H1 (cell line): ENCODE measurements around the gene PARD3. TPM values are rescaled to one million over a fixed set of nuclear protein-coding genes. Genes with fewer than 3 reads are reported as not detected.

Experiments used
- CTCF ChIA-PET: fragments of 300-600 bp; sonication (Branson Sonifier 250); formaldehyde crosslinking; loops from one replicate; lab custom pipeline; 2021; ENCODE audit not compliant: partially characterized antibody; lab: Charles Lee
- POLR2A ChIA-PET: fragments of 300-600 bp; sonication (Branson Sonifier 250); formaldehyde crosslinking; loops from one replicate; lab custom pipeline; 2021; ENCODE audit warnings: inconsistent platforms; ENCODE audit not compliant: partially characterized antibody; lab: Charles Lee
- DNase-seq, 2 experiments: peaks; one replicate each; pipeline versions ENCODE4 v3.0.0 to v3.0.0-alpha.2; 2010 to 2022; ENCODE audit warnings: low spot score in 2 of 2, low read depth in 1 of 2, mixed read lengths in 1 of 2
- FAIRE-seq: peaks from 2 replicates; lab custom pipeline; 2011; peaks lifted over from hg19 to GRCh38; lab: Jason Lieb, UNC
- H2AFZ ChIP-seq: 2 replicates; pipeline ENCODE4 v1.8.1; 2012; ENCODE audit warnings: low read length, inconsistent platforms
- H2AK5ac ChIP-seq: 2 replicates; pipeline ENCODE4 v1.6.1; 2013; ENCODE audit warnings: low read depth, low read length
- H2BK120ac ChIP-seq: replicated peaks from 2 replicates; pipeline ENCODE3; 2013; ENCODE audit warnings: low read depth, low read length, inconsistent platforms
- H2BK12ac ChIP-seq: 2 replicates; pipeline ENCODE4 v1.6.1; 2013; ENCODE audit warnings: low read depth, low read length
- H2BK15ac ChIP-seq: 2 replicates; pipeline ENCODE4 v1.6.1; 2013; ENCODE audit warnings: low read length
- H2BK20ac ChIP-seq: 2 replicates; pipeline ENCODE4 v1.6.1; 2013; ENCODE audit warnings: low read length
- H2BK5ac ChIP-seq: 2 replicates; pipeline ENCODE4 v1.6.1; 2013; ENCODE audit warnings: low read depth, low read length
- H3K14ac ChIP-seq: 2 replicates; pipeline ENCODE4 v1.6.1; 2013; ENCODE audit warnings: inconsistent platforms; ENCODE audit not compliant: insufficient read length
- H3K18ac ChIP-seq: 2 replicates; pipeline ENCODE4 v1.6.1; 2013; ENCODE audit warnings: low read length; ENCODE audit errors: extremely low read depth
- H3K23ac ChIP-seq: 2 replicates; pipeline ENCODE4 v1.6.1; 2013; ENCODE audit warnings: inconsistent platforms; ENCODE audit not compliant: insufficient read length
- H3K23me2 ChIP-seq: 2 replicates; pipeline ENCODE4 v1.6.1; 2013; ENCODE audit warnings: low read depth, low read length
- H3K27ac ChIP-seq: 2 replicates; pipeline ENCODE4 v1.6.1; 2011; ENCODE audit warnings: low read depth, low read length, inconsistent platforms
- H3K27me3 ChIP-seq, 4 experiments: replicated peaks in 1 of 4; 1 replicate in 1 of 4; 2 replicates in 3 of 4; pipeline versions ENCODE4 v1.6.1 to v1.8.1; 2011 to 2013; ENCODE audit warnings: low read length in 3 of 4, mild to moderate bottlenecking in 3 of 4, inconsistent platforms in 2 of 4, mixed read lengths in 2 of 4, moderate library complexity in 1 of 4; ENCODE audit not compliant: control insufficient read depth in 3 of 4, insufficient read depth in 3 of 4; ENCODE audit errors: extremely low read depth in 1 of 4
- H3K36me3 ChIP-seq, 4 experiments: 2 replicates each; pipeline versions ENCODE4 v1.6.1 to v1.8.1; 2011 to 2013; ENCODE audit warnings: mild to moderate bottlenecking in 4 of 4, low read length in 3 of 4, moderate library complexity in 2 of 4, control low read depth in 1 of 4, inconsistent platforms in 1 of 4; ENCODE audit not compliant: insufficient read depth in 4 of 4, control insufficient read depth in 2 of 4
- H3K4ac ChIP-seq: replicated peaks from 2 replicates; pipeline ENCODE3; 2013; ENCODE audit warnings: low read length, low read depth, mixed read lengths, inconsistent platforms; ENCODE audit not compliant: insufficient read length
- H3K4me1 ChIP-seq, 4 experiments: replicated peaks in 1 of 4; 1 replicate in 1 of 4; 2 replicates in 3 of 4; pipeline versions ENCODE4 v1.6.1 to v1.8.1; 2011 to 2013; ENCODE audit warnings: low read length in 3 of 4, inconsistent platforms in 2 of 4, mixed read lengths in 1 of 4; ENCODE audit not compliant: insufficient read depth in 4 of 4, control insufficient read depth in 3 of 4
- H3K4me2 ChIP-seq, 2 experiments: 2 replicates each; pipeline versions ENCODE4 v1.6.1 to v1.8.1; 2011 to 2013; ENCODE audit warnings: low read depth in 2 of 2, low read length in 2 of 2, control low read depth in 1 of 2, inconsistent platforms in 1 of 2, mild to moderate bottlenecking in 1 of 2; ENCODE audit not compliant: insufficient read depth in 1 of 2
- H3K4me3 ChIP-seq, 4 experiments: fragments of 200-600, 300-600 bp in 1 of 4; sonication (generic), shearing (Covaris generic), sonication (Bioruptor Twin) in 1 of 4; 2 replicates each; pipeline versions ENCODE4 v1.5.1 to v1.8.1; 2011 to 2016; ENCODE audit warnings: low read length in 4 of 4, low read depth in 3 of 4, control low read depth in 2 of 4, inconsistent platforms in 2 of 4, mild to moderate bottlenecking in 2 of 4, mixed read lengths in 1 of 4, moderate library complexity in 1 of 4; ENCODE audit not compliant: insufficient read depth in 2 of 4; ENCODE audit errors: extremely low read depth in 1 of 4
- H3K56ac ChIP-seq: replicated peaks from 2 replicates; pipeline ENCODE3; 2013; ENCODE audit warnings: low read depth, mild to moderate bottlenecking, mixed read lengths, low read length, inconsistent platforms; ENCODE audit not compliant: insufficient read length
- H3K79me1 ChIP-seq: 2 replicates; pipeline ENCODE4 v1.6.1; 2013; ENCODE audit warnings: low read depth, low read length, control low read depth
- H3K79me2 ChIP-seq, 2 experiments: 2 replicates each; pipeline versions ENCODE4 v1.6.1 to v1.8.1; 2012 to 2013; ENCODE audit warnings: low read length in 2 of 2, mild to moderate bottlenecking in 2 of 2, inconsistent platforms in 1 of 2; ENCODE audit not compliant: insufficient read depth in 2 of 2, control insufficient read depth in 1 of 2
- H3K9ac ChIP-seq, 4 experiments: replicated peaks in 1 of 4; 1 replicate in 1 of 4; 2 replicates in 3 of 4; pipeline versions ENCODE4 v1.6.1 to v1.8.1; 2011 to 2013; ENCODE audit warnings: low read depth in 3 of 4, low read length in 3 of 4, control low read depth in 2 of 4, mild to moderate bottlenecking in 2 of 4, moderate library complexity in 2 of 4, inconsistent platforms in 1 of 4; ENCODE audit errors: extremely low read depth in 1 of 4
- H3K9me3 ChIP-seq, 2 experiments: 2 replicates each; pipeline versions ENCODE4 v1.6.1 to v1.8.1; 2012 to 2013; ENCODE audit warnings: mild to moderate bottlenecking in 2 of 2, moderate library complexity in 2 of 2, control low read depth in 1 of 2, inconsistent platforms in 1 of 2, low read depth in 1 of 2, low read length in 1 of 2, mixed read lengths in 1 of 2; ENCODE audit not compliant: insufficient read depth in 2 of 2
- H4K20me1 ChIP-seq, 2 experiments: replicated peaks in 1 of 2; 2 replicates each; pipeline versions ENCODE3 to v1.8.1; 2011 to 2013; ENCODE audit warnings: inconsistent platforms in 2 of 2, low read length in 2 of 2, mild to moderate bottlenecking in 1 of 2; ENCODE audit not compliant: insufficient read depth in 2 of 2, control insufficient read depth in 1 of 2
- H4K5ac ChIP-seq: 2 replicates; pipeline ENCODE4 v1.6.1; 2013; ENCODE audit warnings: low read length, low read depth, mixed read lengths, inconsistent platforms; ENCODE audit not compliant: insufficient read length
- H4K8ac ChIP-seq: 2 replicates; pipeline ENCODE4 v1.8.0; 2013; ENCODE audit warnings: mild to moderate bottlenecking, moderate library complexity, low read length, inconsistent platforms; ENCODE audit not compliant: insufficient read depth; ENCODE audit errors: extremely low read depth
- H4K91ac ChIP-seq: replicated peaks from 2 replicates; pipeline ENCODE3; 2013; ENCODE audit warnings: low read length, mixed read lengths, inconsistent platforms; ENCODE audit not compliant: insufficient read length
- CTCF ChIP-seq, 3 experiments: IDR thresholded peaks; 1 replicate in 2 of 3; 2 replicates in 1 of 3; pipeline versions ENCODE4 v1.5.1 to v1.6.1; 2011; ENCODE audit warnings: low read length in 3 of 3, mild to moderate bottlenecking in 3 of 3, inconsistent platforms in 2 of 3, low read depth in 1 of 3, moderate library complexity in 1 of 3; ENCODE audit not compliant: insufficient read depth in 1 of 3; ENCODE audit errors: control extremely low read depth in 1 of 3
- RAD21 ChIP-seq, 2 experiments: IDR thresholded peaks in 1 of 2; conservative IDR thresholded peaks in 1 of 2; 2 replicates each; pipeline ENCODE4 v1.6.1; 2011; ENCODE audit warnings: low read depth in 2 of 2, low read length in 2 of 2, improper control_type of control experiment in 1 of 2, inconsistent platforms in 1 of 2, mild to moderate bottlenecking in 1 of 2, moderate library complexity in 1 of 2
- RFX5 ChIP-seq: IDR thresholded peaks from 2 replicates; pipeline ENCODE4 v1.6.1; 2011; ENCODE audit warnings: low read depth, low read length, improper control_type of control experiment, borderline replicate concordance
- WGBS, 2 experiments: shearing (Covaris generic) in 1 of 2; methylation state at CpG; one replicate each; pipeline versions ENCODE4 v1.1.6 to v1.1.7; 2013 to 2015; ENCODE audit warnings: low lambda C conversion rate in 2 of 2, mixed read lengths in 2 of 2, inconsistent platforms in 1 of 2, low coverage in 1 of 2, missing lambda C conversion rate in 1 of 2; ENCODE audit not compliant: insufficient replicate concordance in 2 of 2, insufficient coverage in 1 of 2, insufficient read length in 1 of 2; ENCODE audit errors: extremely low coverage in 1 of 2, missing lambda C conversion rate in 1 of 2; 5-methylcytosine and 5-hydroxymethylcytosine counted together
- polyA plus RNA-seq, 7 experiments: library from polyadenylated mRNA; depleted of rRNA in 3 of 7; stranded (reverse) in 5 of 7; unstranded in 2 of 7; fragments of >200 nt in 5 of 7; fragments of 200-250 nt in 2 of 7; gene quantifications; 1 replicate in 5 of 7; 2 replicates in 1 of 7; 4 replicates in 1 of 7; pipeline versions ENCODE4 v1.2.1 to v1.2.3, GENCODE V29; 2011 to 2013; ENCODE audit warnings: missing spikeins in 2 of 7, mixed read lengths in 2 of 7
- total RNA-seq: library from RNA; stranded (reverse); fragmentation: NEBNext Ultra II Directional; extraction: Animal tissue kit (Norgen Biotek cat#: 25700); gene quantifications from 2 replicates; pipeline ENCODE4 v1.2.1, GENCODE V29; 2021

The PARD3 gene
- total and polyA plus RNA-seq, 2 of the 8 experiments (the other 6 are each of a cell fraction or from before 2014, with no cell fraction given), result 19.7 to 49.1 TPM

GRCh38 chr10:34280599-34281374 is 534.3 kb downstream of the PARD3 start:
- WGBS, 2 experiments, result 81% methylated on average over 11 of the region's 11 CpGs; no CpG with 5 or more reads in 1 of the 2 experiments
- H4K91ac ChIP-seq, result no peak overlapping the region
- H2BK5ac ChIP-seq, result no peak overlapping the region
- no peaks in the 10 kb centered on the region for H3K79me1 ChIP-seq
- H2BK12ac ChIP-seq, result no peak overlapping the region
- no peak overlapping the region for H3K4me2 ChIP-seq
- FAIRE-seq (peak; percentile 24), DNase-seq (no peak)
- H3K18ac ChIP-seq, result no peak overlapping the region
- no peak overlapping the region for H3K56ac ChIP-seq
- no peaks in the 10 kb centered on the region for H3K27me3 ChIP-seq
- no peaks in the 10 kb centered on the region for H3K9me3 ChIP-seq
- H4K5ac ChIP-seq, result no peak overlapping the region
- H3K4ac ChIP-seq, result no peak overlapping the region
- TF ChIP-seq RFX5 (no peak), RAD21 (IDR thresholded peaks at IDR 0.05 in 1 of 2, conservative IDR thresholded peaks at IDR 0.05 in 1 of 2; ENCODE audit: low read depth in 2 of 2, low read length in 2 of 2) (peak; percentile 39 to 41; a peak in 3 of 4 replicates), CTCF (IDR thresholded peaks at IDR 0.05; ENCODE audit: control extremely low read depth in 1 of 3, insufficient read depth in 1 of 3, low read depth in 1 of 3, low read length in 3 of 3) (peak; percentile 33 to 73 (median 35); a peak in 3 of 4 replicates)
- peaks cover 0 to 2% (median 0%) of the 10 kb centered on the region in 4 experiments; a peak in 1 of 7 replicates for H3K4me1 ChIP-seq
- H3K9ac ChIP-seq, result no peak overlapping the region
- no peak overlapping the region for H3K14ac ChIP-seq
- no peak overlapping the region for H3K4me3 ChIP-seq
- H2BK120ac ChIP-seq, result no peak overlapping the region
- ChIA-PET POLR2A (no interaction called here), CTCF (interaction anchor here (0.6 to 1.3 kb wide), 8 partner anchors 11 to 179 kb away, joined by 3 to 4 read pairs (median 3); no protein-coding TSS in a partner anchor)
- H3K23ac ChIP-seq, result no peak overlapping the region
- no peaks in the 10 kb centered on the region for H4K20me1 ChIP-seq
- H2BK15ac ChIP-seq, result no peak overlapping the region
- no peak overlapping the region for H3K27ac ChIP-seq
- H2AFZ ChIP-seq, result no peak overlapping the region
- no peaks in the 10 kb centered on the region for H3K23me2 ChIP-seq
- no peak overlapping the region for H2BK20ac ChIP-seq
- no peak overlapping the region for H2AK5ac ChIP-seq
- H3K79me2 ChIP-seq, result no peaks in the 10 kb centered on the region
- H3K36me3 ChIP-seq, result no peaks in the 10 kb centered on the region
- H4K8ac ChIP-seq, result no peak overlapping the region
